CD4-positive, alpha-beta T cell (primary cell): Measurements from ENCODE around the gene CGREF1. TPM values are rescaled to one million over a fixed set of nuclear protein-coding genes. Genes with fewer than 3 reads are reported as not detected.

Experiments
- ATAC-seq: fragments of 200-7000 bp; cut with Tn5 transposase; one replicate; pipeline ENCODE4 v1.10.0; 2022; ENCODE audit warnings: mild to moderate bottlenecking; ENCODE audit not compliant: poor library complexity
- CTCF ChIA-PET: fragments of 350-600 bp; sonication (Branson Sonifier 250); formaldehyde crosslinking; loops from one replicate; lab custom pipeline; 2021; ENCODE audit warnings: antibody characterized with exemption, inconsistent platforms; lab: Charles Lee
- POLR2A ChIA-PET: fragments of 350-600 bp; sonication (Branson Sonifier 250); formaldehyde crosslinking; loops from one replicate; lab custom pipeline; 2021; ENCODE audit warnings: antibody characterized with exemption, inconsistent platforms; lab: Charles Lee
- DNase-seq, 14 experiments: peaks; one replicate each; pipeline ENCODE4 v3.0.0-alpha.2; 2013 to 2020; ENCODE audit warnings: mixed read lengths in 2 of 14
- H3K27ac ChIP-seq, 2 donors: one replicate each; pipeline versions ENCODE4 v1.5.1 to v1.7.0; 2013; ENCODE audit warnings: low read length in 2 of 2, low read depth in 1 of 2, mild to moderate bottlenecking in 1 of 2
- H3K27me3 ChIP-seq, 2 experiments: 1 replicate in 1 of 2; 2 replicates in 1 of 2; pipeline versions ENCODE4 v1.6.1 to v1.7.0; 2013; ENCODE audit warnings: low read length in 2 of 2, control low read depth in 1 of 2, mild to moderate bottlenecking in 1 of 2, moderate library complexity in 1 of 2; ENCODE audit not compliant: insufficient read depth in 2 of 2, control insufficient read depth in 1 of 2
- H3K36me3 ChIP-seq: one replicate; pipeline ENCODE4 v1.6.1; 2013; ENCODE audit warnings: low read length, control low read depth; ENCODE audit not compliant: insufficient read depth
- H3K4me1 ChIP-seq: one replicate; pipeline ENCODE4 v1.6.1; 2013; ENCODE audit warnings: low read length, control low read depth; ENCODE audit not compliant: insufficient read depth
- H3K4me3 ChIP-seq: one replicate; pipeline ENCODE4 v1.5.1; 2013; ENCODE audit warnings: mild to moderate bottlenecking, low read length, moderate library complexity
- H3K9me3 ChIP-seq, 2 experiments: 1 replicate in 1 of 2; 2 replicates in 1 of 2; pipeline versions ENCODE4 v1.6.1 to v1.7.0; 2013; ENCODE audit warnings: low read length in 2 of 2, mild to moderate bottlenecking in 2 of 2, control low read depth in 1 of 2, moderate library complexity in 1 of 2; ENCODE audit not compliant: control insufficient read depth in 1 of 2, insufficient read depth in 1 of 2
- H3K27ac Mint-ChIP-seq: one replicate; pipeline ENCODE4 v1.8.0; 2020; ENCODE audit warnings: mixed read lengths
- H3K27me3 Mint-ChIP-seq: one replicate; pipeline ENCODE4 v1.8.0; 2021; ENCODE audit warnings: mixed read lengths
- H3K36me3 Mint-ChIP-seq: one replicate; pipeline ENCODE4 v1.8.0; 2021; ENCODE audit warnings: low read depth, mixed read lengths
- H3K4me1 Mint-ChIP-seq: one replicate; pipeline ENCODE4 v1.8.0; 2021; ENCODE audit warnings: low read depth, mixed read lengths
- H3K4me3 Mint-ChIP-seq: one replicate; pipeline ENCODE4 v1.8.0; 2020; ENCODE audit warnings: mild to moderate bottlenecking, mixed read lengths
- H3K9me3 Mint-ChIP-seq: one replicate; pipeline ENCODE4 v1.8.0; 2020; ENCODE audit warnings: mixed read lengths
- intact Hi-C, 2 experiments: fragments of 100-400 bp; cut with DNase I in 1 of 2; cut with micrococcal nuclease in 1 of 2; formaldehyde crosslinking; loops; one replicate each; pipeline versions ENCODE4 v1.15.1 to v1.9.0; 2023 to 2025; cut with DNase I, micrococcal nuclease
- total RNA-seq, 174 experiments: library from RNA in 2 of 174; stranded (reverse) in 2 of 174; gene quantifications; one replicate each; pipeline ENCODE4 v1.2.3 and lab custom pipeline; 2021 to 2026
- TF ChIP-seq, protein P1 (sequence below): fragments of 200-600 bp; IDR thresholded peaks from one replicate; pipeline ENCODE4 v1.8.0; 2022; ENCODE audit warnings: antibody characterized with exemption, mild to moderate bottlenecking

Gene CGREF1
- total RNA-seq, 2 experiments from 2014 or later: not detected

DNA sequence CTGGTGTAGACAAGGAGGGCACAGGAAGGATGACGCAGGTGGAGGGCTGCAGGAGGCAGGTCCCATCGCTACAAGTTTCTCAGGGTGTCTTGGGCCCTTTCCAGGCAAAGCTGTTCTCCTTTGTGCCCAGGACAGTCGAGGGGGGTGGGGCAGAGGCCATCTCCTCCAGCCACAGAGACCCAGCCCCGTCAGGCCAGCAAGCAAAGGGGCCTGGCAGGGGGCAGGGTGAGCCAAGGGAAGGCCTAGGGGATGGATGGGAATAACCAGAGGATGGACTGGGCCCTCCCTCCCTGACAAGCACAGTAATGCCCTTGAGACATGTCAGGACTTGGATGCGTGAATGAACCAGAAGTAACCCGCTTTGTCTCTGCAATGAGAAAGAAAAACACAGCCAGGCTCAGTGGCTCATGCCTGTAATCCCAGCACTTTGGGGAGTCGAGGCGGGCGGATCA, 36.2 kb upstream of the CGREF1 start:
- intact Hi-C loops: no loop called here
- no peak for ATAC-seq
- no peaks in the 10 kb centered on the region for H3K27me3 ChIP-seq
- POLR2A ChIA-PET: no interaction called here
- H3K27me3 Mint-ChIP-seq: peaks cover 4% of the 10 kb centered on the region
- no peak overlapping the region for H3K27ac Mint-ChIP-seq
- H3K36me3 Mint-ChIP-seq: no peaks in the 10 kb centered on the region
- no peaks in the 10 kb centered on the region for H3K9me3 Mint-ChIP-seq
- H3K27ac ChIP-seq: no peak overlapping the region
- no peaks in the 10 kb centered on the region for H3K4me1 Mint-ChIP-seq
- no peak overlapping the region for H3K4me3 ChIP-seq
- H3K9me3 ChIP-seq: no peaks in the 10 kb centered on the region
- no peak for DNase-seq
- TF ChIP-seq, protein P1, sequence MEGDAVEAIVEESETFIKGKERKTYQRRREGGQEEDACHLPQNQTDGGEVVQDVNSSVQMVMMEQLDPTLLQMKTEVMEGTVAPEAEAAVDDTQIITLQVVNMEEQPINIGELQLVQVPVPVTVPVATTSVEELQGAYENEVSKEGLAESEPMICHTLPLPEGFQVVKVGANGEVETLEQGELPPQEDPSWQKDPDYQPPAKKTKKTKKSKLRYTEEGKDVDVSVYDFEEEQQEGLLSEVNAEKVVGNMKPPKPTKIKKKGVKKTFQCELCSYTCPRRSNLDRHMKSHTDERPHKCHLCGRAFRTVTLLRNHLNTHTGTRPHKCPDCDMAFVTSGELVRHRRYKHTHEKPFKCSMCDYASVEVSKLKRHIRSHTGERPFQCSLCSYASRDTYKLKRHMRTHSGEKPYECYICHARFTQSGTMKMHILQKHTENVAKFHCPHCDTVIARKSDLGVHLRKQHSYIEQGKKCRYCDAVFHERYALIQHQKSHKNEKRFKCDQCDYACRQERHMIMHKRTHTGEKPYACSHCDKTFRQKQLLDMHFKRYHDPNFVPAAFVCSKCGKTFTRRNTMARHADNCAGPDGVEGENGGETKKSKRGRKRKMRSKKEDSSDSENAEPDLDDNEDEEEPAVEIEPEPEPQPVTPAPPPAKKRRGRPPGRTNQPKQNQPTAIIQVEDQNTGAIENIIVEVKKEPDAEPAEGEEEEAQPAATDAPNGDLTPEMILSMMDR: no peak
- no peaks in the 10 kb centered on the region for H3K36me3 ChIP-seq
- no peaks in the 10 kb centered on the region for H3K4me1 ChIP-seq
- CTCF ChIA-PET: no interaction called here
- H3K4me3 Mint-ChIP-seq: no peak overlapping the region

- CTCF ChIA-PET: no interaction called here
Observed at GRCh38 chr2:27154488-27154887, 35.6 kb upstream of the CGREF1 start.

GRCh38 chr2:27152796-27153464, 34.0 kb upstream of the CGREF1 start:
- ChIA-PET CTCF (interaction anchor here (0.7 kb wide), 1 partner anchor 11 kb away, joined by 3 read pairs; no protein-coding TSS in a partner anchor), POLR2A (interaction anchor here (1.2 kb wide), 1 partner anchor 101 kb away, joined by 3 read pairs; the partner anchor contains the start of gene AGBL5)
- Histone ChIP-seq H3K9me3 (no peaks in the 10 kb centered on the region), H3K27ac (no peak overlapping the region), H3K27me3 (peaks cover 0 to 3% of the 10 kb centered on the region in 2 experiments), H3K4me3 (no peak overlapping the region), H3K36me3 (no peaks in the 10 kb centered on the region), H3K4me1 (no peaks in the 10 kb centered on the region)
- peaks cover 4% of the 10 kb centered on the region for H3K27me3 Mint-ChIP-seq
- ATAC-seq (no peak), DNase-seq (no peak)
- intact Hi-C loops: loop anchor here in 1 of 2 experiments (5.0 kb wide), 1 partner anchor 44 kb away; no protein-coding TSS in a partner anchor
- no peak overlapping the region for H3K27ac Mint-ChIP-seq
- H3K9me3 Mint-ChIP-seq: no peaks in the 10 kb centered on the region
- no peak overlapping the region for H3K4me3 Mint-ChIP-seq
- TF ChIP-seq, protein P1: no peak
- H3K36me3 Mint-ChIP-seq: no peaks in the 10 kb centered on the region
- no peaks in the 10 kb centered on the region for H3K4me1 Mint-ChIP-seq

More at GRCh38 chr2:27154488-27154887, 35.6 kb upstream of the CGREF1 start:
- POLR2A ChIA-PET: no interaction called here
- ATAC-seq: no peak
- H3K36me3 Mint-ChIP-seq: no peaks in the 10 kb centered on the region
- no peaks in the 10 kb centered on the region for H3K4me1 ChIP-seq
- DNase-seq: no peak
- H3K4me3 Mint-ChIP-seq: no peak overlapping the region
- H3K27me3 Mint-ChIP-seq: peaks cover 4% of the 10 kb centered on the region
- TF ChIP-seq, protein P1: no peak
- H3K9me3 Mint-ChIP-seq: no peaks in the 10 kb centered on the region
- H3K27ac ChIP-seq: no peak overlapping the region
- H3K4me1 Mint-ChIP-seq: no peaks in the 10 kb centered on the region
- no peaks in the 10 kb centered on the region for H3K9me3 ChIP-seq
- intact Hi-C loops: loop anchor here in 1 of 2 experiments (5.0 kb wide), 1 partner anchor 43 kb away; no protein-coding TSS in a partner anchor
- H3K36me3 ChIP-seq: no peaks in the 10 kb centered on the region
- no peak overlapping the region for H3K4me3 ChIP-seq
- no peak overlapping the region for H3K27ac Mint-ChIP-seq
- no peaks in the 10 kb centered on the region for H3K27me3 ChIP-seq
